SK-N-SH treated with all-trans-retinoic acid at 6 μM for 48 hours (cell line): ENCODE measurements around the gene PDGFRB.

Experiments used
- ATAC-seq: fragments of 200-7000 bp; cut with Tn5 transposase; 3 replicates; pipeline ENCODE4 v1.9.1; 2020; ENCODE audit warnings: mild to moderate bottlenecking, moderate library complexity
- ARNTL ChIP-seq: fragments of 450-650 bp; formaldehyde crosslinking; IDR thresholded peaks from 2 replicates; pipeline ENCODE4 v1.5.0; 2020; ENCODE audit warnings: low read depth, mild to moderate bottlenecking, moderate library complexity, borderline replicate concordance
- BACH2 ChIP-seq: fragments of 250-450 bp; sonication (Bioruptor Pico); IDR thresholded peaks from 2 replicates; pipeline ENCODE4 v1.9.0; 2021; ENCODE audit warnings: mild to moderate bottlenecking, borderline replicate concordance
- CSDC2 ChIP-seq: fragments of 250-450 bp; sonication (Bioruptor Pico); IDR thresholded peaks from 2 replicates; pipeline ENCODE4 v1.5.0; 2020; ENCODE audit warnings: mild to moderate bottlenecking, moderate library complexity
- CSRNP3 ChIP-seq: fragments of 250-450 bp; sonication (Bioruptor Pico); IDR thresholded peaks from 2 replicates; pipeline ENCODE4 v1.5.1; 2021; ENCODE audit warnings: mild to moderate bottlenecking, moderate library complexity
- ESRRG ChIP-seq: fragments of 250-450 bp; sonication (Bioruptor Pico); IDR thresholded peaks from 2 replicates; pipeline ENCODE4 v1.6.1; 2021; ENCODE audit warnings: mild to moderate bottlenecking
- ISL1 ChIP-seq: fragments of 250-450 bp; sonication (Bioruptor Pico); IDR thresholded peaks from 2 replicates; pipeline ENCODE4 v2.1.2; 2022; ENCODE audit warnings: mild to moderate bottlenecking, moderate library complexity
- OSR1 ChIP-seq: fragments of 250-450 bp; sonication (Bioruptor Pico); IDR thresholded peaks from 2 replicates; pipeline ENCODE4 v1.8.0; 2022; ENCODE audit warnings: moderate library complexity, mild to moderate bottlenecking, inconsistent platforms
- PATZ1 ChIP-seq: fragments of 250-450 bp; sonication (Bioruptor Pico); IDR thresholded peaks from 2 replicates; pipeline ENCODE4 v1.8.0; 2020; ENCODE audit warnings: mild to moderate bottlenecking, moderate library complexity, borderline replicate concordance
- PPARA ChIP-seq: fragments of 250-450 bp; sonication (Bioruptor Pico); IDR thresholded peaks from 2 replicates; pipeline ENCODE4 v1.5.0; 2020; ENCODE audit warnings: mild to moderate bottlenecking, borderline replicate concordance
- SNAI2 ChIP-seq: fragments of 250-450 bp; sonication (Bioruptor Pico); IDR thresholded peaks from 2 replicates; pipeline ENCODE4 v1.5.0; 2020; ENCODE audit warnings: mild to moderate bottlenecking, moderate library complexity
- TOX ChIP-seq: fragments of 250-450 bp; sonication (Bioruptor Pico); IDR thresholded peaks from 2 replicates; pipeline ENCODE4 v1.8.0; 2021; ENCODE audit warnings: mild to moderate bottlenecking, moderate library complexity, borderline replicate concordance
- TSHZ2 ChIP-seq: fragments of 250-450 bp; sonication (Bioruptor Pico); IDR thresholded peaks from 2 replicates; pipeline ENCODE4 v1.5.0; 2020; ENCODE audit warnings: mild to moderate bottlenecking, moderate library complexity
- ZC3H10 ChIP-seq: fragments of 250-450 bp; sonication (Bioruptor Pico); IDR thresholded peaks from 2 replicates; pipeline ENCODE4 v1.5.1; 2021; ENCODE audit warnings: mild to moderate bottlenecking, moderate library complexity
- ZFP3 ChIP-seq: fragments of 250-450 bp; sonication (Bioruptor Pico); IDR thresholded peaks from 2 replicates; pipeline ENCODE4 v1.5.0; 2020; ENCODE audit warnings: mild to moderate bottlenecking, moderate library complexity
- ZFP30 ChIP-seq: fragments of 450-650 bp; formaldehyde crosslinking; IDR thresholded peaks from 2 replicates; pipeline ENCODE4 v1.5.0; 2022; ENCODE audit warnings: mild to moderate bottlenecking, moderate library complexity
- ZNF565 ChIP-seq: fragments of 450-650 bp; formaldehyde crosslinking; conservative IDR thresholded peaks from 2 replicates; pipeline ENCODE4 v1.5.0; 2020; ENCODE audit warnings: low read depth, mild to moderate bottlenecking, moderate library complexity
- ZNF70 ChIP-seq: fragments of 450-650 bp; formaldehyde crosslinking; IDR thresholded peaks from 2 replicates; pipeline ENCODE4 v1.5.0; 2020; ENCODE audit warnings: mild to moderate bottlenecking, moderate library complexity
- ZNF8 ChIP-seq: fragments of 450-650 bp; formaldehyde crosslinking; IDR thresholded peaks from 2 replicates; pipeline ENCODE4 v1.5.0; 2020; ENCODE audit warnings: mild to moderate bottlenecking, moderate library complexity

Gene PDGFRB

GRCh38 chr5:150121448-150122157, 34.0 kb downstream of the PDGFRB start:
- TF ChIP-seq ZNF565 (CRISPR knock-in tag) (no peak), ESRRG (CRISPR knock-in tag) (no peak), ISL1 (CRISPR knock-in tag) (no peak), CSDC2 (CRISPR knock-in tag) (no peak), ZFP30 (CRISPR knock-in tag) (no peak)
- TF ChIP-seq, all 23 proteins: peak for 0
- ATAC-seq, result no peak

- no peak for TF ChIP-seq BACH2 (CRISPR knock-in tag)
- no peak for TF ChIP-seq SNAI2 (CRISPR knock-in tag)
- no peak for TF ChIP-seq TSHZ2 (CRISPR knock-in tag)
- TF ChIP-seq ZNF8 (CRISPR knock-in tag), result no peak
- TF ChIP-seq PATZ1 (CRISPR knock-in tag), result no peak
- no peak for TF ChIP-seq ZC3H10 (CRISPR knock-in tag)
- no peak for TF ChIP-seq TOX
- no peak for TF ChIP-seq PPARA (CRISPR knock-in tag)
- no peak for TF ChIP-seq ZNF565 (CRISPR knock-in tag)
- no peak for TF ChIP-seq OSR1 (CRISPR knock-in tag)
- TF ChIP-seq ZFP3 (CRISPR knock-in tag), result no peak
- TF ChIP-seq ZNF70 (CRISPR knock-in tag), result no peak
- ATAC-seq, result no peak
Measured at GRCh38 chr5:150120617-150121447, 34.8 kb downstream of the PDGFRB start.

GRCh38 chr5:150120062-150120441, 35.6 kb downstream of the PDGFRB start:
- TF ChIP-seq ARNTL (CRISPR knock-in tag) (no peak), ZNF8 (CRISPR knock-in tag) (no peak), CSRNP3 (CRISPR knock-in tag) (no peak)
- ATAC-seq, result no peak

GRCh38 chr5:150119421-150120061, 36.1 kb downstream of the PDGFRB start:
- TF ChIP-seq ZFP3 (CRISPR knock-in tag), result no peak
- no peak for TF ChIP-seq ZNF565 (CRISPR knock-in tag)
- TF ChIP-seq BACH2 (CRISPR knock-in tag), result no peak
- ATAC-seq, result no peak
